Astrocyte (in vitro differentiated cells and primary cell): Measurements from ENCODE around the gene ZNF618.

Source experiments
- EZH2 ChIP-seq: IDR thresholded peaks from 2 replicates; pipeline ENCODE4 v1.6.1; 2012; ENCODE audit warnings: mild to moderate bottlenecking, low read length, inconsistent platforms; ENCODE audit not compliant: insufficient read depth
- TF ChIP-seq, protein P1 (sequence below): IDR thresholded peaks from 2 replicates; pipeline ENCODE4 v1.5.1; 2011; ENCODE audit warnings: low read depth, mild to moderate bottlenecking, inconsistent platforms, low read length, moderate library complexity; ENCODE audit not compliant: insufficient read depth

DNA sequence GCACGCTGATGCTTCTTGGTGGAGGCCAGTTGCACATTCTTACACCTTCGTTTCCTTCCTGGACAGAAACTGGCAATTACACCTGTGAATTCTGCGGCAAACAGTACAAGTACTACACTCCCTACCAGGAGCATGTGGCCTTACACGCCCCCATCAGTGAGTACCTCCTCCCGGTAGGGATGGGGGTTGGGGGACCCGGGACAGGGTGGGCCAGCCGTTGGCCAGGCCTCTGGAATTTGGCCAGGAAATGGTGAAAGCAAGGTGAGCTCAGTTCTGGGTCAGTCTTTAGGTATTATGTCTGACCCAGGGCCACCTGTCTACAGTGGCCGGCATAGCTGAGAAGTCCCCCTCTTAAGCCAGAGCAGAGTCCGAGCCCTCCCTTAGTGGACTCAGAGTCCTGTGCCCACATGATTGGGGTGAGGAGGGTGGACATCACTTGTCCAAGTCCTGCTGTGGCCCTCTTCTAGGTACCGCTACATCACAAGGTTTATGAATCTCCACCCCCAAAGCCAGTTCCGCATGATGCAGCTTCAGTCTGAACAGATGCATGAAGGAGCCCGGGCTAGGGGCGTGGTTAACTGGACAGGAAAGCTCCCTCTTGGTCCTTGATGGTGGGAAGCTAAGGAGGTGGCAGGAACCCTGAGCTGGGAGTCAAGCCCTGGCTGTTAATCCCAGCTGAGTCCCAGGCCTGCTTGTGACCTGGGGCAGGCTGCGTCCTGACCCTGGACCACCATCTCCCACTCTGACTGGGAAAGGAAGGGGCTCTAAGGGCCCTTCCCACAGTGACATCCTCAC lies 140.7 kb downstream of the ZNF618 start:
- TF ChIP-seq, protein P1, sequence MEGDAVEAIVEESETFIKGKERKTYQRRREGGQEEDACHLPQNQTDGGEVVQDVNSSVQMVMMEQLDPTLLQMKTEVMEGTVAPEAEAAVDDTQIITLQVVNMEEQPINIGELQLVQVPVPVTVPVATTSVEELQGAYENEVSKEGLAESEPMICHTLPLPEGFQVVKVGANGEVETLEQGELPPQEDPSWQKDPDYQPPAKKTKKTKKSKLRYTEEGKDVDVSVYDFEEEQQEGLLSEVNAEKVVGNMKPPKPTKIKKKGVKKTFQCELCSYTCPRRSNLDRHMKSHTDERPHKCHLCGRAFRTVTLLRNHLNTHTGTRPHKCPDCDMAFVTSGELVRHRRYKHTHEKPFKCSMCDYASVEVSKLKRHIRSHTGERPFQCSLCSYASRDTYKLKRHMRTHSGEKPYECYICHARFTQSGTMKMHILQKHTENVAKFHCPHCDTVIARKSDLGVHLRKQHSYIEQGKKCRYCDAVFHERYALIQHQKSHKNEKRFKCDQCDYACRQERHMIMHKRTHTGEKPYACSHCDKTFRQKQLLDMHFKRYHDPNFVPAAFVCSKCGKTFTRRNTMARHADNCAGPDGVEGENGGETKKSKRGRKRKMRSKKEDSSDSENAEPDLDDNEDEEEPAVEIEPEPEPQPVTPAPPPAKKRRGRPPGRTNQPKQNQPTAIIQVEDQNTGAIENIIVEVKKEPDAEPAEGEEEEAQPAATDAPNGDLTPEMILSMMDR = no peak
- no peak for TF ChIP-seq EZH2
